Endothelial cell of umbilical vein (primary cell): Measurements from ENCODE around the gene PTTG1IP. TPM values are rescaled to one million over a fixed set of nuclear protein-coding genes. Genes with fewer than 3 reads are reported as not detected.

Experiments
- BruUV-seq: library from RNA; stranded (reverse); fragments of 400-500 nt; replicated peaks from 2 replicates; lab custom pipeline; 2021; lab: Mats Ljungman, UMichigan
- CTCF ChIA-PET: fragments of 300-600, 350-600 bp; sonication (Branson Sonifier 250); formaldehyde crosslinking; loops from one replicate; lab custom pipeline; 2021; ENCODE audit warnings: antibody characterized with exemption, inconsistent platforms; lab: Charles Lee
- POLR2A ChIA-PET: fragments of 300-600, 350-600 bp; sonication (Branson Sonifier 250); formaldehyde crosslinking; loops from one replicate; lab custom pipeline; 2021; ENCODE audit warnings: antibody characterized with exemption, inconsistent platforms; lab: Charles Lee
- DNase-seq: peaks from one replicate; pipeline ENCODE4 v3.0.0-alpha.2; 2011; ENCODE audit warnings: low read depth, low spot score
- FAIRE-seq: peaks from 2 replicates; lab custom pipeline; 2011; peaks lifted over from hg19 to GRCh38; lab: Jason Lieb, UNC
- H2AFZ ChIP-seq: 2 replicates; pipeline ENCODE4 v1.6.0; 2012; ENCODE audit warnings: low read depth, low read length, control low read depth, inconsistent platforms
- H3K27ac ChIP-seq: 2 replicates; pipeline ENCODE4 v1.5.1; 2011; ENCODE audit warnings: low read depth, mild to moderate bottlenecking, control low read depth, low read length, moderate library complexity; ENCODE audit not compliant: insufficient read depth
- H3K27me3 ChIP-seq, 2 experiments: 2 replicates each; pipeline versions ENCODE4 v1.6.0 to v1.6.1; 2011; ENCODE audit warnings: low read length in 2 of 2, mixed read lengths in 1 of 2; ENCODE audit not compliant: control insufficient read depth in 2 of 2, insufficient read depth in 2 of 2
- H3K36me3 ChIP-seq, 2 experiments: 2 replicates in 1 of 2; 3 replicates in 1 of 2; pipeline ENCODE4 v1.5.1; 2011; ENCODE audit warnings: low read length in 2 of 2, mild to moderate bottlenecking in 1 of 2, moderate library complexity in 1 of 2; ENCODE audit not compliant: control insufficient read depth in 2 of 2, insufficient read depth in 2 of 2; ENCODE audit errors: extremely low read depth in 1 of 2
- H3K4me1 ChIP-seq: 3 replicates; pipeline ENCODE4 v1.5.1; 2011; ENCODE audit warnings: mild to moderate bottlenecking, low read length; ENCODE audit not compliant: control insufficient read depth, insufficient read depth; ENCODE audit errors: extremely low read depth
- H3K4me2 ChIP-seq: 2 replicates; pipeline ENCODE4 v1.6.1; 2011; ENCODE audit warnings: low read length, control low read depth, mixed read lengths; ENCODE audit not compliant: insufficient read depth
- H3K4me3 ChIP-seq, 3 experiments: fragments of 200-600 bp in 1 of 3; sonication (generic), shearing (Covaris generic) in 1 of 3; replicated peaks in 1 of 3; 2 replicates each; pipeline ENCODE4 v1.5.1; 2011 to 2016; ENCODE audit warnings: control low read depth in 3 of 3, low read length in 3 of 3, mild to moderate bottlenecking in 2 of 3, inconsistent platforms in 1 of 3, low read depth in 1 of 3, moderate library complexity in 1 of 3; ENCODE audit not compliant: insufficient read depth in 1 of 3
- H3K79me2 ChIP-seq: 2 replicates; pipeline ENCODE4 v1.6.0; 2012; ENCODE audit warnings: low read length, inconsistent platforms; ENCODE audit not compliant: control insufficient read depth, insufficient read depth
- H3K9ac ChIP-seq: replicated peaks from 2 replicates; pipeline ENCODE3; 2011; ENCODE audit warnings: low read length, control low read depth; ENCODE audit not compliant: insufficient read depth; ENCODE audit errors: extremely low read depth
- H3K9me1 ChIP-seq: replicated peaks from 3 replicates; pipeline ENCODE4 v1.6.0; 2011; ENCODE audit warnings: mild to moderate bottlenecking, low read length; ENCODE audit not compliant: control insufficient read depth, insufficient read depth; ENCODE audit errors: extremely low read depth
- H3K9me3 ChIP-seq: replicated peaks from 2 replicates; pipeline ENCODE4 v1.5.1; 2012; ENCODE audit warnings: low read length, inconsistent platforms; ENCODE audit not compliant: control insufficient read depth, insufficient read depth
- H4K20me1 ChIP-seq: replicated peaks from 2 replicates; pipeline ENCODE3; 2011; ENCODE audit warnings: mild to moderate bottlenecking, low read length; ENCODE audit not compliant: control insufficient read depth, insufficient read depth; ENCODE audit errors: extremely low read depth
- EZH2 ChIP-seq: IDR thresholded peaks from 2 replicates; pipeline ENCODE4 v1.6.1; 2012; ENCODE audit warnings: borderline replicate concordance, low read depth, mild to moderate bottlenecking, moderate library complexity, low read length, inconsistent platforms; ENCODE audit not compliant: severe bottlenecking
- FOS ChIP-seq: IDR thresholded peaks from 2 replicates; pipeline ENCODE4 v1.6.1; 2011; ENCODE audit warnings: mild to moderate bottlenecking, low read length, moderate library complexity, borderline replicate concordance; ENCODE audit not compliant: insufficient read depth
- GATA2 ChIP-seq: IDR thresholded peaks from 2 replicates; pipeline ENCODE4 v1.7.0; 2011; ENCODE audit warnings: low read depth, mild to moderate bottlenecking, moderate library complexity, mixed read lengths, low read length; ENCODE audit not compliant: insufficient read length, insufficient read depth
- JUN ChIP-seq: IDR thresholded peaks from 2 replicates; pipeline ENCODE4 v1.6.1; 2011; ENCODE audit warnings: borderline replicate concordance, low read depth; ENCODE audit not compliant: insufficient read length, insufficient read depth
- MYC ChIP-seq: IDR thresholded peaks from one replicate; pipeline ENCODE4 v1.6.1; 2011; ENCODE audit warnings: mild to moderate bottlenecking, low read depth, low read length
- POLR2A ChIP-seq: IDR thresholded peaks from 2 replicates; pipeline ENCODE4 v1.6.1; 2012; ENCODE audit warnings: low read depth, mild to moderate bottlenecking, control low read depth, low read length
- POLR2AphosphoS5 ChIP-seq: IDR thresholded peaks from 2 replicates; pipeline ENCODE4 v1.6.1; 2012; ENCODE audit warnings: low read depth, mild to moderate bottlenecking, control low read depth, low read length, moderate library complexity; ENCODE audit not compliant: insufficient read depth
- dilution Hi-C: fragments of 300-500 bp; cut with MboI; formaldehyde crosslinking; loops from one replicate; pipeline ENCODE4 v1.15.0; 2019; ENCODE audit warnings: low sequenced_read_pairs; ENCODE audit not compliant: extremely low pct_ligation_motif_present
- intact Hi-C: fragments of 100-400 bp; cut with micrococcal nuclease; formaldehyde crosslinking; loops from one replicate; pipeline ENCODE4 v1.10.0; 2022
- polyA plus RNA-seq, 4 experiments: library from polyadenylated mRNA; depleted of rRNA in 3 of 4; stranded (reverse) in 3 of 4; unstranded in 1 of 4; fragments of >200 nt; gene quantifications; 2 replicates each; pipeline versions ENCODE4 v1.2.1 to v1.2.3, GENCODE V29; 2011 to 2012; ENCODE audit warnings: missing spikeins in 1 of 4
- total RNA-seq: library from RNA; stranded (reverse); gene quantifications from 2 replicates; pipeline ENCODE4 v1.2.3, GENCODE V29; 2021
- TF ChIP-seq, protein P1 (sequence below), 2 donors: IDR thresholded peaks; 1 replicate in 1 of 2; 2 replicates in 1 of 2; pipeline ENCODE4 v1.5.1; 2011; ENCODE audit warnings: low read length in 2 of 2, mild to moderate bottlenecking in 2 of 2, moderate library complexity in 2 of 2, control low read depth in 1 of 2, inconsistent platforms in 1 of 2, low read depth in 1 of 2; ENCODE audit not compliant: insufficient read depth in 1 of 2; ENCODE audit errors: extremely low read depth in 1 of 2
- TF ChIP-seq, protein P2 (sequence below): IDR thresholded peaks from 2 replicates; pipeline ENCODE4 v1.6.1; 2011; ENCODE audit not compliant: insufficient read depth, insufficient read length

PTTG1IP gene
- total and polyA plus RNA-seq, 2 donors (not counting 3 experiments of a cell fraction or from before 2014, with no cell fraction given): 342 to 415 TPM

GRCh38 chr21:44896561-44897286 is 23.2 kb upstream of the PTTG1IP start:
- no peak overlapping the region for H3K27ac ChIP-seq
- H2AFZ ChIP-seq: no peak overlapping the region
- DNase-seq: no peak
- H3K9me3 ChIP-seq: no peaks in the 10 kb centered on the region
- no peaks in the 10 kb centered on the region for H4K20me1 ChIP-seq
- TF ChIP-seq FOS (no peak), MYC (no peak)
- no peaks in the 10 kb centered on the region for H3K79me2 ChIP-seq
- no peak overlapping the region for H3K4me2 ChIP-seq
- FAIRE-seq: no peak
- H3K4me3 ChIP-seq: no peak overlapping the region
- no peaks in the 10 kb centered on the region for H3K9me1 ChIP-seq
- no peaks in the 10 kb centered on the region for H3K4me1 ChIP-seq
- CTCF ChIA-PET: interaction anchor here (0.7 to 5.1 kb wide), 4 partner anchors 15 to 241 kb away, joined by 3 to 47 read pairs (median 4); no protein-coding TSS in a partner anchor
- H3K36me3 ChIP-seq: no peaks in the 10 kb centered on the region
- dilution Hi-C loops: no loop called here
- BruUV-seq: no TSS peak
- H3K27me3 ChIP-seq: no peaks in the 10 kb centered on the region
- intact Hi-C loops: no loop called here
- POLR2A ChIA-PET: no interaction called here
- H3K9ac ChIP-seq: no peak overlapping the region

DNA sequence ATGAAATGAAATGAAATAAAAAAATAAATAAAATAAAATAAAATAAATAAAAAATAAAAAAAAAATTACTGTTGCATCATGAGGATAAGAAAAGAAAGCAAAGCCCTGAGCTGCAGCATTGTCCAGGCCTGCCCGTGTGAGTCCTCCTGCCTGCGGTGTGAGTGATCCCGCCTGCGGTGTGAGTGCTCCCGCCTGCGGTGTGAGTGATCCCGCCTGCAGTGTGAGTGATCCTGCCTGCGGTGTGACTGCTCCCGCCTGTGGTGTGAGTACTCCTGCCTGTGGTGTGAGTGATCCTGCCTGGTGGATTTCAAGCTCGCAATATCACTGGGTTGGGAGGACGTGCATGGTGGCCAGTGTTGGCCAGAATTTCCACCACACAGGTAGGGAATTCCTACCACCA is 22.4 kb upstream of the PTTG1IP start:
- H4K20me1 ChIP-seq: no peaks in the 10 kb centered on the region
- TF ChIP-seq POLR2A: no peak
- no peak for TF ChIP-seq EZH2
- TF ChIP-seq, protein P1, sequence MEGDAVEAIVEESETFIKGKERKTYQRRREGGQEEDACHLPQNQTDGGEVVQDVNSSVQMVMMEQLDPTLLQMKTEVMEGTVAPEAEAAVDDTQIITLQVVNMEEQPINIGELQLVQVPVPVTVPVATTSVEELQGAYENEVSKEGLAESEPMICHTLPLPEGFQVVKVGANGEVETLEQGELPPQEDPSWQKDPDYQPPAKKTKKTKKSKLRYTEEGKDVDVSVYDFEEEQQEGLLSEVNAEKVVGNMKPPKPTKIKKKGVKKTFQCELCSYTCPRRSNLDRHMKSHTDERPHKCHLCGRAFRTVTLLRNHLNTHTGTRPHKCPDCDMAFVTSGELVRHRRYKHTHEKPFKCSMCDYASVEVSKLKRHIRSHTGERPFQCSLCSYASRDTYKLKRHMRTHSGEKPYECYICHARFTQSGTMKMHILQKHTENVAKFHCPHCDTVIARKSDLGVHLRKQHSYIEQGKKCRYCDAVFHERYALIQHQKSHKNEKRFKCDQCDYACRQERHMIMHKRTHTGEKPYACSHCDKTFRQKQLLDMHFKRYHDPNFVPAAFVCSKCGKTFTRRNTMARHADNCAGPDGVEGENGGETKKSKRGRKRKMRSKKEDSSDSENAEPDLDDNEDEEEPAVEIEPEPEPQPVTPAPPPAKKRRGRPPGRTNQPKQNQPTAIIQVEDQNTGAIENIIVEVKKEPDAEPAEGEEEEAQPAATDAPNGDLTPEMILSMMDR (IDR thresholded peaks at IDR 0.05; ENCODE audit: extremely low read depth in 1 of 2, insufficient read depth in 1 of 2, low read depth in 1 of 2, low read length in 2 of 2): no peak
- no peak for TF ChIP-seq GATA2
- TF ChIP-seq FOS: no peak
- TF ChIP-seq JUN: no peak
- TF ChIP-seq MYC: no peak
- TF ChIP-seq POLR2AphosphoS5: no peak
- TF ChIP-seq, protein P2, sequence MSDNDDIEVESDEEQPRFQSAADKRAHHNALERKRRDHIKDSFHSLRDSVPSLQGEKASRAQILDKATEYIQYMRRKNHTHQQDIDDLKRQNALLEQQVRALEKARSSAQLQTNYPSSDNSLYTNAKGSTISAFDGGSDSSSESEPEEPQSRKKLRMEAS: no peak
- ChIA-PET CTCF (interaction anchor here (1.4 to 5.1 kb wide), 3 partner anchors 15 to 242 kb away, joined by 3 to 47 read pairs (median 4); no protein-coding TSS in a partner anchor), POLR2A (no interaction called here)
- no TSS peak for BruUV-seq
- no peaks in the 10 kb centered on the region for H3K9me3 ChIP-seq
- FAIRE-seq: no peak
- no peak overlapping the region for H3K27ac ChIP-seq
- no peak for DNase-seq
- no peak overlapping the region for H3K4me2 ChIP-seq
- H3K4me3 ChIP-seq: no peak overlapping the region
- H3K79me2 ChIP-seq: no peaks in the 10 kb centered on the region
- no peaks in the 10 kb centered on the region for H3K27me3 ChIP-seq
- no peaks in the 10 kb centered on the region for H3K4me1 ChIP-seq
- H2AFZ ChIP-seq: no peak overlapping the region
- H3K9ac ChIP-seq: no peak overlapping the region
- no peaks in the 10 kb centered on the region for H3K36me3 ChIP-seq
- no peaks in the 10 kb centered on the region for H3K9me1 ChIP-seq
- intact Hi-C loops: no loop called here
- dilution Hi-C loops: no loop called here
